ENCODE measurements around the gene OR1J2. TPM values are rescaled to one million over a fixed set of nuclear protein-coding genes. Genes with fewer than 3 reads are reported as not detected.
"Not testable (repeated sequence)": the region's sequence is repeated elsewhere in the genome, so short reads cannot be mapped to it uniquely, and the experiment has no call there.

Gene OR1J2
- total and polyA plus RNA-seq, 9 donors: not detected

DNA sequence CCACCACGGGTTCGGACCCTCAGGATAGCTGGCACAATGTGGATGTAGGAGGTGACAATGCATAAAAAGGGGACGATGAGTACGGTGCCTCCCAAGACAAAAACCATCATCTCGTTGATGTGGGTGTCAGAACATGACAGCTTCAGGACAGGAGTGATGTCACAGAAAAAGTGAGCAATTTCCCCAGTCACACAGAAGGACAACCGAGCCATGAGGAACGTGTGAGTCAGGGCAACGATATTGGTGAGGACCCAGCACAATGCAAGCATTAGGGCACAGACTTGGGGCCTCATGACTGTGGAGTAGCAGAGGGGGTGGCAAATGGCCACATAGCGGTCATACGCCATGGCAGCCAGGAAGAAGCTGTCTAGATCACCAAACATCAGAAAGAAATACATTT lies 16.0 kb downstream of the OR1J2 start:
- DNase-seq: no peak
- Histone ChIP-seq H3K4me3 (no peak overlapping the region), H3K4me1 (ENCODE audit: insufficient read depth) (no peaks in the 10 kb centered on the region), H3K36me3 (no peaks in the 10 kb centered on the region), H3K27me3 (no peaks in the 10 kb centered on the region), H3K27ac (no peak overlapping the region), H3K9me3 (no peaks in the 10 kb centered on the region)
- 77 to 84% (median 79%) methylated on average over 10 of the region's 10 CpGs for WGBS, 3 donors
- TF ChIP-seq EP300 (IDR thresholded peaks at IDR 0.05) (no peak), POLR2A (IDR thresholded peaks at IDR 0.05) (no peak)
- TF ChIP-seq, protein P1, sequence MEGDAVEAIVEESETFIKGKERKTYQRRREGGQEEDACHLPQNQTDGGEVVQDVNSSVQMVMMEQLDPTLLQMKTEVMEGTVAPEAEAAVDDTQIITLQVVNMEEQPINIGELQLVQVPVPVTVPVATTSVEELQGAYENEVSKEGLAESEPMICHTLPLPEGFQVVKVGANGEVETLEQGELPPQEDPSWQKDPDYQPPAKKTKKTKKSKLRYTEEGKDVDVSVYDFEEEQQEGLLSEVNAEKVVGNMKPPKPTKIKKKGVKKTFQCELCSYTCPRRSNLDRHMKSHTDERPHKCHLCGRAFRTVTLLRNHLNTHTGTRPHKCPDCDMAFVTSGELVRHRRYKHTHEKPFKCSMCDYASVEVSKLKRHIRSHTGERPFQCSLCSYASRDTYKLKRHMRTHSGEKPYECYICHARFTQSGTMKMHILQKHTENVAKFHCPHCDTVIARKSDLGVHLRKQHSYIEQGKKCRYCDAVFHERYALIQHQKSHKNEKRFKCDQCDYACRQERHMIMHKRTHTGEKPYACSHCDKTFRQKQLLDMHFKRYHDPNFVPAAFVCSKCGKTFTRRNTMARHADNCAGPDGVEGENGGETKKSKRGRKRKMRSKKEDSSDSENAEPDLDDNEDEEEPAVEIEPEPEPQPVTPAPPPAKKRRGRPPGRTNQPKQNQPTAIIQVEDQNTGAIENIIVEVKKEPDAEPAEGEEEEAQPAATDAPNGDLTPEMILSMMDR (IDR thresholded peaks at IDR 0.05): no peak
- intact Hi-C loops (cut with DNase I): no loop called here

DNA sequence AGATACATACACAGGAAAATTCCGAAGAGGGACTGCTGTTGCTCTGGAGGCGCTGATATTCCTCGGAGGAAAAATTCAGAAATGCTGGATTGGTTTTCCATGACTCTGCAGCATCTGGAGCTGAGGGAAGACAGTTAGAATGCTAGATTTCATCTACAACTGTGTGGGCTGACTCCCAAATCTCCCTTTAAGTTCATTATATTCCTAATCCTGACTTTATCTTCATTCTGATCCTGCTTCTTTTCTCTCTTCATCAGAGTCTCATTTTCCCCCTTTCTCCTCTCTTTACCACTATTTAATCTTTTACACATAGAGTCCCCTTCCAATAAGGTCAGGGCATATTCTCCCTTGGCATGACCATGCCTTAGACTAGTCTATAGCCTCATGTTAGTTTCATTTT lies 16.6 kb downstream of the OR1J2 start, which contains the start of gene OR1N1:
Gene OR1N1, minus strand, starts transcription at position 101 of the 400 bp plus-strand sequence. Its CDS starts 0 bp downstream, at position 101.
- H3K4me3 ChIP-seq: no peak within 1 kb of the TSS
- H3K9me3 ChIP-seq: no peaks in the 10 kb centered on the region
- 88% methylated on average over 3 of the region's 3 CpGs for WGBS, 3 donors
- H3K27ac ChIP-seq: no peak within 1 kb of the TSS
- no peak for TF ChIP-seq EP300 (IDR thresholded peaks at IDR 0.05)
- no peak for TF ChIP-seq POLR2A (IDR thresholded peaks at IDR 0.05)
- TF ChIP-seq, protein P1 (IDR thresholded peaks at IDR 0.05): no peak
- no peaks in the 10 kb centered on the region for H3K4me1 ChIP-seq (ENCODE audit: insufficient read depth)
- H3K36me3 ChIP-seq: no peaks in the 10 kb centered on the region
- H3K27me3 ChIP-seq: no peaks in the 10 kb centered on the region
- intact Hi-C loops (cut with DNase I): no loop called here
- DNase-seq: no peak

DNA sequence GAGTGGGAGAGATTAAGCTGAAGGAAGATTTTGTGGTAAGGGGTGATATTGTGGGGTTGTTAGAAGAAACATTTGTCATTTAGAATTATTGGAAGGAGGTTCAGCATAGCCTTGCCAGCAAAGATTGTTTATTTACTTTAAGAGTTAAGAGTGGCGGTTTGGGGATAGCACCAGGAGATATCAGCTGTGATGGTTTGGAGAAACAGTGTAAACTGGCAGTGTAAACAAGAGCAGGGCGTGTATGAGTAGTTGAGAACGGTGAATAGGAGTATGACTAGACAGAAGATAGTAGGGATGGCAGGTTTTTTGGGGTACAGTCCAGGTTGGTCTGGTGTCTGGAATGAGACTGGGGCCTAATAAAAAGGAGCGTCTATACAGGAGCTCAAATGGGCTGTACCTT lies 20.6 kb downstream of the OR1J2 start:
- H3K9me3 ChIP-seq; H3K27ac ChIP-seq; H3K4me1 ChIP-seq (ENCODE audit: insufficient read depth); intact Hi-C loops (cut with DNase I); H3K4me3 ChIP-seq; H3K36me3 ChIP-seq; H3K27me3 ChIP-seq; DNase-seq: not testable (repeated sequence)
- WGBS, 3 donors: 49 to 58% (median 58%) methylated on average over 4 of the region's 4 CpGs

DNA sequence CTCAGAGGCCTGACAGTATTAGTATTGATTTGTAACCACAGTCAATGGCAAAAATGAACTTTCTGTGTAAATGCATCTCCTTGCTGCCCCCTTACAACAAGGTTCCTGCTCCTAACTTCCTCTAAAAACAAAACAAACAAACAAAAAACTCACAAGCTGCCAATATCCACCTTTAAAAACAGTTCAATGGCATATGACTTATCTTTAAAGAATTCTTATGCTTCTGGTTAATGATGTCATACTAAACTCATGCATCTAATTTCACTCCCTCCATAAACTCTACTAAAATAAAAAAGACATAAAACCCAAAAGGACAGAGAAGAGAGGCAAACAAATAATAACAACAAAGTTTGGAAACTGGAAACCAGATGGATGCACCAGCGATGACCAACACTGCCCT lies 25.5 kb downstream of the OR1J2 start:
- Histone ChIP-seq H3K9me3 (no peaks in the 10 kb centered on the region), H3K27ac (no peak overlapping the region), H3K4me1 (ENCODE audit: insufficient read depth) (no peaks in the 10 kb centered on the region), H3K4me3 (no peak overlapping the region), H3K36me3 (no peaks in the 10 kb centered on the region), H3K27me3 (no peaks in the 10 kb centered on the region)
- DNase-seq: no peak
- TF ChIP-seq, protein P1 (IDR thresholded peaks at IDR 0.05): no peak
- TF ChIP-seq EP300 (IDR thresholded peaks at IDR 0.05) (no peak), POLR2A (IDR thresholded peaks at IDR 0.05) (no peak)
- intact Hi-C loops (cut with DNase I): no loop called here
- 87 to 92% (median 88%) methylated on average over 1 of the region's 1 CpG for WGBS, 3 donors

GRCh38 chr9:122537066-122537465 lies 26.5 kb downstream of the OR1J2 start:
- H3K4me1 ChIP-seq (ENCODE audit: insufficient read depth); DNase-seq; H3K27ac ChIP-seq; H3K9me3 ChIP-seq; H3K27me3 ChIP-seq; H3K4me3 ChIP-seq; H3K36me3 ChIP-seq; intact Hi-C loops (cut with DNase I): not testable (repeated sequence)
- WGBS, 3 donors: 47 to 54% (median 51%) methylated on average over 7 of the region's 7 CpGs

DNA sequence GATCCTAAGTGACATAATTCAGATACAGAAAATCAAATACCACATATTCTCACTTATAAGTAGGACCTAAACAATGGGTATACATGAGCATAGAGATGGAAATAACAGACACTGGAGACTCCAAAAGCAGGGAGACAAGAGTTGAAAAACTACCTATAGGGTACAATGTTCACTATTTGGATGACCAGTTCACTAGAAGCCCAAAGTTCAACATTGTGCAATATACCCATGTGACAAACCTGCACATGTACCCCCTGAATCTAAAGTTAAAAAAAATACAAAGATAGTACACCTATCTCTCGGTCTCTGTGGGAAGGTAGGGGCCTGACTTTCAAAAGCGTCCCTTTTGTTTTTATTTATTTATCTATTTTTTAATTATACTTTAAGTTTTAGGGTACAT lies 28.2 kb downstream of the OR1J2 start:
- intact Hi-C loops (cut with DNase I): no loop called here
- H3K9me3 ChIP-seq: no peaks in the 10 kb centered on the region
- no peak overlapping the region for H3K4me3 ChIP-seq
- H3K27me3 ChIP-seq: no peaks in the 10 kb centered on the region
- DNase-seq: no peak
- H3K27ac ChIP-seq: no peak overlapping the region
- no peaks in the 10 kb centered on the region for H3K4me1 ChIP-seq (ENCODE audit: insufficient read depth)
- no peaks in the 10 kb centered on the region for H3K36me3 ChIP-seq
- 61 to 69% (median 61%) methylated on average over 2 of the region's 2 CpGs for WGBS, 3 donors
- TF ChIP-seq EP300 (IDR thresholded peaks at IDR 0.05): no peak
- TF ChIP-seq, protein P1 (IDR thresholded peaks at IDR 0.05): no peak
- TF ChIP-seq POLR2A (IDR thresholded peaks at IDR 0.05): no peak
